ENCODE results near the gene CHST12.

DNA sequence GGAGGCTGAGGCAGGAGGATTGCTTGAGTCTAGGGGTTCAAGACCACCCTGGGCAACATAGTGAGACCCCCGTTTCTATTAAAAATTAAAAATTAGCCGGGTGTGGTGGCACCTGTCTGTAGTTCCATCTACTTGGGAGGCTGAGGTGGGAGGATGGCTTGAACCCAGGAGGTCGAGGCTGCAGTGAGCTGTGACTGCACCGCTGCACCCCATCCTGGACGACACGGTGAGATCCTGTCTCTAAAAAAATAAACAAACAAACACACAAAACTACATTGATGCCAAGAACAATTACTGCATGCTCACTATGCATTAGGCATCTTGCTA is 761 bp upstream of the CHST12 start:
- TF ChIP-seq PML (IDR thresholded peaks at IDR 0.05; ENCODE audit: low read length) = no peak
- TF ChIP-seq NRF1 (conservative IDR thresholded peaks at IDR 0.05; ENCODE audit: low read depth, low read length) = no peak
- TF ChIP-seq CTCF (IDR thresholded peaks at IDR 0.05 in 2 of 3, conservative IDR thresholded peaks at IDR 0.05 in 1 of 3; ENCODE audit: control insufficient read depth in 2 of 3, extremely low read depth in 1 of 3, insufficient read depth in 1 of 3, low read depth in 3 of 3, low read length in 3 of 3) = no peak
- no peak for TF ChIP-seq MYB (IDR thresholded peaks at IDR 0.05; ENCODE audit: borderline replicate concordance, low read depth, low read length)
- no peak for TF ChIP-seq ATF7 (IDR thresholded peaks at IDR 0.05; ENCODE audit: low read depth)
- no peak for TF ChIP-seq ZNF24 (IDR thresholded peaks at IDR 0.05)
- TF ChIP-seq MAX (IDR thresholded peaks at IDR 0.05; ENCODE audit: low read depth, low read length) = no peak
- TF ChIP-seq, protein P1, sequence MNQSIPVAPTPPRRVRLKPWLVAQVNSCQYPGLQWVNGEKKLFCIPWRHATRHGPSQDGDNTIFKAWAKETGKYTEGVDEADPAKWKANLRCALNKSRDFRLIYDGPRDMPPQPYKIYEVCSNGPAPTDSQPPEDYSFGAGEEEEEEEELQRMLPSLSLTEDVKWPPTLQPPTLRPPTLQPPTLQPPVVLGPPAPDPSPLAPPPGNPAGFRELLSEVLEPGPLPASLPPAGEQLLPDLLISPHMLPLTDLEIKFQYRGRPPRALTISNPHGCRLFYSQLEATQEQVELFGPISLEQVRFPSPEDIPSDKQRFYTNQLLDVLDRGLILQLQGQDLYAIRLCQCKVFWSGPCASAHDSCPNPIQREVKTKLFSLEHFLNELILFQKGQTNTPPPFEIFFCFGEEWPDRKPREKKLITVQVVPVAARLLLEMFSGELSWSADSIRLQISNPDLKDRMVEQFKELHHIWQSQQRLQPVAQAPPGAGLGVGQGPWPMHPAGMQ (IDR thresholded peaks at IDR 0.05; ENCODE audit: borderline replicate concordance) = no peak
- TF ChIP-seq CREM (IDR thresholded peaks at IDR 0.05; ENCODE audit: low read depth) = no peak
- no peak for TF ChIP-seq SKIL (IDR thresholded peaks at IDR 0.05; ENCODE audit: low read depth, poor library complexity, severe bottlenecking)
- no peak for TF ChIP-seq FOXK2 (IDR thresholded peaks at IDR 0.05)
- TF ChIP-seq YY1 (IDR thresholded peaks at IDR 0.05; ENCODE audit: low read depth, low read length) = no peak
- TF ChIP-seq NFYB (IDR thresholded peaks at IDR 0.05; ENCODE audit: insufficient read depth, low read depth, low read length) = no peak

All from GM12878 (cell line).